HepG2 (cell line): ENCODE data around the gene CCBE1.

Source experiments
- ESRRA ChIP-seq: sonication (generic); formaldehyde crosslinking; IDR thresholded peaks from 2 replicates; pipeline ENCODE4 v1.5.1; 2020; ENCODE audit warnings: mild to moderate bottlenecking, low read depth, missing genetic modification reagents
- KLF15 ChIP-seq: sonication (generic); formaldehyde crosslinking; IDR thresholded peaks from 2 replicates; pipeline ENCODE4 v1.8.1; 2023; ENCODE audit warnings: borderline replicate concordance, mild to moderate bottlenecking, inconsistent platforms, missing genetic modification reagents, mixed read lengths
- MXI1 ChIP-seq: IDR thresholded peaks from 3 replicates; pipeline ENCODE4 v1.6.1; 2012; ENCODE audit warnings: low read depth, low read length, inconsistent platforms, borderline replicate concordance
- POLR2A ChIP-seq, 2 experiments: IDR thresholded peaks; 2 replicates each; pipeline ENCODE4 v1.6.1; 2011; ENCODE audit warnings: low read depth in 2 of 2, low read length in 2 of 2, mild to moderate bottlenecking in 1 of 2, moderate library complexity in 1 of 2; ENCODE audit not compliant: insufficient read depth in 1 of 2
- POLR2AphosphoS5 ChIP-seq: IDR thresholded peaks from 2 replicates; pipeline ENCODE4 v1.6.1; 2012; ENCODE audit warnings: low read depth, low read length
- ZMYM4 ChIP-seq: sonication (generic); formaldehyde crosslinking; IDR thresholded peaks from 2 replicates; pipeline ENCODE4 v1.8.1; 2023; ENCODE audit warnings: mild to moderate bottlenecking, missing genetic modification reagents
- ZNF549 ChIP-seq: sonication (generic); formaldehyde crosslinking; IDR thresholded peaks from 2 replicates; pipeline ENCODE4 v1.5.0; 2020; ENCODE audit warnings: missing genetic modification reagents
- ZZZ3 ChIP-seq: sonication (generic); formaldehyde crosslinking; IDR thresholded peaks from 2 replicates; pipeline ENCODE4 v1.4.0; 2020; ENCODE audit warnings: missing genetic modification reagents, mild to moderate bottlenecking, borderline replicate concordance
- TF ChIP-seq, protein P1 (sequence below): sonication (generic); formaldehyde crosslinking; IDR thresholded peaks from 2 replicates; pipeline ENCODE4 v1.5.0; 2020; ENCODE audit warnings: mild to moderate bottlenecking, missing genetic modification reagents, moderate library complexity
- TF ChIP-seq, protein P2 (sequence below): sonication (generic); formaldehyde crosslinking; IDR thresholded peaks from 2 replicates; pipeline ENCODE4 v1.4.0; 2020; ENCODE audit warnings: missing genetic modification reagents
- TF ChIP-seq, protein P3 (sequence below): sonication (generic); formaldehyde crosslinking; IDR thresholded peaks from 2 replicates; pipeline ENCODE4 v1.8.1; 2023; ENCODE audit warnings: missing genetic modification reagents, inconsistent platforms, borderline replicate concordance

DNA sequence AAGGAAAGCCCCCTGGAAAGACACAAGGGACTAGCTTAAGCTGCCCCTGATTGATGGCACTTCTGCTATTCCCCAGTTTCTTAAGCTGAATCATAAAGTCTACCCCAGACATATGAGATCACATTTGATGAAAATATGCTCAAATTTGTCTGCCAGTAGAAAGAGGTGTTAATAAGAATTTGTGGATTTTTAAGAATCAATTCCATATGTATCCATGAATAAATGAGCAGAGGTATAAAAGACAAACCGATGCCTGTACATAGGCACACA lies 119.9 kb downstream of the CCBE1 start:
- TF ChIP-seq MXI1 (no peak), ZZZ3 (no peak), ESRRA (CRISPR knock-in tag) (no peak), KLF15 (CRISPR knock-in tag) (no peak), POLR2AphosphoS5 (no peak), POLR2A (IDR thresholded peaks at IDR 0.05; ENCODE audit: insufficient read depth in 1 of 2, low read depth in 2 of 2, low read length in 2 of 2) (no peak), ZNF549 (CRISPR knock-in tag) (no peak), ZMYM4 (CRISPR knock-in tag) (no peak)
- TF ChIP-seq, protein P1, sequence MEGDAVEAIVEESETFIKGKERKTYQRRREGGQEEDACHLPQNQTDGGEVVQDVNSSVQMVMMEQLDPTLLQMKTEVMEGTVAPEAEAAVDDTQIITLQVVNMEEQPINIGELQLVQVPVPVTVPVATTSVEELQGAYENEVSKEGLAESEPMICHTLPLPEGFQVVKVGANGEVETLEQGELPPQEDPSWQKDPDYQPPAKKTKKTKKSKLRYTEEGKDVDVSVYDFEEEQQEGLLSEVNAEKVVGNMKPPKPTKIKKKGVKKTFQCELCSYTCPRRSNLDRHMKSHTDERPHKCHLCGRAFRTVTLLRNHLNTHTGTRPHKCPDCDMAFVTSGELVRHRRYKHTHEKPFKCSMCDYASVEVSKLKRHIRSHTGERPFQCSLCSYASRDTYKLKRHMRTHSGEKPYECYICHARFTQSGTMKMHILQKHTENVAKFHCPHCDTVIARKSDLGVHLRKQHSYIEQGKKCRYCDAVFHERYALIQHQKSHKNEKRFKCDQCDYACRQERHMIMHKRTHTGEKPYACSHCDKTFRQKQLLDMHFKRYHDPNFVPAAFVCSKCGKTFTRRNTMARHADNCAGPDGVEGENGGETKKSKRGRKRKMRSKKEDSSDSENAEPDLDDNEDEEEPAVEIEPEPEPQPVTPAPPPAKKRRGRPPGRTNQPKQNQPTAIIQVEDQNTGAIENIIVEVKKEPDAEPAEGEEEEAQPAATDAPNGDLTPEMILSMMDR (CRISPR knock-in tag) = no peak
- TF ChIP-seq, protein P2, sequence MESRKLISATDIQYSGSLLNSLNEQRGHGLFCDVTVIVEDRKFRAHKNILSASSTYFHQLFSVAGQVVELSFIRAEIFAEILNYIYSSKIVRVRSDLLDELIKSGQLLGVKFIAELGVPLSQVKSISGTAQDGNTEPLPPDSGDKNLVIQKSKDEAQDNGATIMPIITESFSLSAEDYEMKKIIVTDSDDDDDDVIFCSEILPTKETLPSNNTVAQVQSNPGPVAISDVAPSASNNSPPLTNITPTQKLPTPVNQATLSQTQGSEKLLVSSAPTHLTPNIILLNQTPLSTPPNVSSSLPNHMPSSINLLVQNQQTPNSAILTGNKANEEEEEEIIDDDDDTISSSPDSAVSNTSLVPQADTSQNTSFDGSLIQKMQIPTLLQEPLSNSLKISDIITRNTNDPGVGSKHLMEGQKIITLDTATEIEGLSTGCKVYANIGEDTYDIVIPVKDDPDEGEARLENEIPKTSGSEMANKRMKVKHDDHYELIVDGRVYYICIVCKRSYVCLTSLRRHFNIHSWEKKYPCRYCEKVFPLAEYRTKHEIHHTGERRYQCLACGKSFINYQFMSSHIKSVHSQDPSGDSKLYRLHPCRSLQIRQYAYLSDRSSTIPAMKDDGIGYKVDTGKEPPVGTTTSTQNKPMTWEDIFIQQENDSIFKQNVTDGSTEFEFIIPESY = no peak
- TF ChIP-seq, protein P3, sequence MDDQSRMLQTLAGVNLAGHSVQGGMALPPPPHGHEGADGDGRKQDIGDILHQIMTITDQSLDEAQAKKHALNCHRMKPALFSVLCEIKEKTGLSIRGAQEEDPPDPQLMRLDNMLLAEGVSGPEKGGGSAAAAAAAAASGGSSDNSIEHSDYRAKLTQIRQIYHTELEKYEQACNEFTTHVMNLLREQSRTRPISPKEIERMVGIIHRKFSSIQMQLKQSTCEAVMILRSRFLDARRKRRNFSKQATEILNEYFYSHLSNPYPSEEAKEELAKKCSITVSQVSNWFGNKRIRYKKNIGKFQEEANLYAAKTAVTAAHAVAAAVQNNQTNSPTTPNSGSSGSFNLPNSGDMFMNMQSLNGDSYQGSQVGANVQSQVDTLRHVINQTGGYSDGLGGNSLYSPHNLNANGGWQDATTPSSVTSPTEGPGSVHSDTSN (CRISPR knock-in tag) = no peak
